OCI-LY1 (cell line): ENCODE measurements around the gene PSMD3.

ENCODE experiments used
- H2AFZ ChIP-seq: fragments of 200-600 bp; sonication (generic), shearing (Covaris generic); 2 replicates; pipeline ENCODE4 v1.6.0; 2014; ENCODE audit warnings: antibody characterized with exemption, mild to moderate bottlenecking, low read length
- H3F3A ChIP-seq: fragments of 200-600 bp; sonication (generic), shearing (Covaris generic); 2 replicates; pipeline ENCODE4 v1.6.0; 2014; ENCODE audit warnings: mild to moderate bottlenecking, antibody characterized with exemption, low read length, moderate library complexity; ENCODE audit not compliant: insufficient read depth
- H3K27ac ChIP-seq: fragments of 200-600 bp; sonication (generic); 2 replicates; pipeline ENCODE4 v1.5.1; 2014; ENCODE audit warnings: low read length, mixed run types, mild to moderate bottlenecking, low read depth; ENCODE audit not compliant: poor library complexity, severe bottlenecking
- H3K27me3 ChIP-seq: fragments of 200-600 bp; sonication (generic); 2 replicates; pipeline ENCODE4 v1.6.0; 2014; ENCODE audit warnings: antibody characterized with exemption, mild to moderate bottlenecking, low read length, moderate library complexity; ENCODE audit not compliant: insufficient read depth
- H3K36me3 ChIP-seq: fragments of 200-600 bp; sonication (generic); 2 replicates; pipeline ENCODE4 v1.6.1; 2014; ENCODE audit warnings: mild to moderate bottlenecking, antibody characterized with exemption, low read length, moderate library complexity, mixed read lengths; ENCODE audit not compliant: insufficient read depth
- H3K4me1 ChIP-seq: fragments of 200-600 bp; sonication (generic); 2 replicates; pipeline ENCODE4 v1.5.1; 2014; ENCODE audit warnings: mild to moderate bottlenecking, low read length, moderate library complexity; ENCODE audit not compliant: insufficient read depth, severe bottlenecking
- H3K4me2 ChIP-seq: fragments of 200-600 bp; sonication (generic), shearing (Covaris generic); 2 replicates; pipeline ENCODE4 v1.6.1; 2014; ENCODE audit warnings: low read length
- H3K4me3 ChIP-seq: fragments of 200-600 bp; sonication (generic); 2 replicates; pipeline ENCODE4 v1.5.1; 2014; ENCODE audit warnings: low read length, low read depth, mild to moderate bottlenecking, mixed read lengths; ENCODE audit not compliant: poor library complexity, severe bottlenecking
- H3K79me2 ChIP-seq: fragments of 200-600 bp; shearing (Covaris generic); 2 replicates; pipeline ENCODE4 v1.6.1; 2016; ENCODE audit warnings: mixed run types, low read length, mixed read lengths; ENCODE audit not compliant: insufficient read depth
- H3K9ac ChIP-seq: fragments of 200-600 bp; sonication (generic), shearing (Covaris generic); 2 replicates; pipeline ENCODE4 v1.6.1; 2014; ENCODE audit warnings: mild to moderate bottlenecking, low read length, mixed read lengths
- H3K9me2 ChIP-seq: fragments of 200-600 bp; sonication (generic), shearing (Covaris generic); 2 replicates; pipeline ENCODE4 v1.6.1; 2014; ENCODE audit warnings: low read depth, mild to moderate bottlenecking, low read length, mixed read lengths
- H3K9me3 ChIP-seq: fragments of 200-600 bp; shearing (Covaris generic); 2 replicates; pipeline ENCODE4 v1.6.1; 2014; ENCODE audit warnings: low read length, mixed read lengths
- H4K20me1 ChIP-seq: fragments of 200-600 bp; sonication (generic), shearing (Covaris generic); 2 replicates; pipeline ENCODE4 v1.6.0; 2016; ENCODE audit warnings: mild to moderate bottlenecking, low read length; ENCODE audit not compliant: insufficient read depth
- CTCF ChIP-seq: fragments of 200-600 bp; sonication (generic), shearing (Covaris generic); IDR thresholded peaks from 2 replicates; pipeline ENCODE4 v1.5.1; 2017; ENCODE audit warnings: mild to moderate bottlenecking, antibody characterized with exemption, low read length, moderate library complexity, mixed read lengths
- EZH2 ChIP-seq: fragments of 200-600 bp; sonication (generic), shearing (Covaris generic); IDR thresholded peaks from 2 replicates; pipeline ENCODE4 v1.8.0; 2017; ENCODE audit warnings: borderline replicate concordance, mixed run types, mild to moderate bottlenecking, antibody characterized with exemption, low read length, moderate library complexity, mixed read lengths

The PSMD3 gene

GRCh38 chr17:40017422-40018080 is 36.9 kb downstream of the PSMD3 start:
- H3K4me1 ChIP-seq: no peaks in the 10 kb centered on the region
- no peak overlapping the region for H3K4me3 ChIP-seq
- H3K9ac ChIP-seq: no peak overlapping the region
- H3K27ac ChIP-seq: no peak overlapping the region
- no peaks in the 10 kb centered on the region for H3K27me3 ChIP-seq
- H3K79me2 ChIP-seq: no peaks in the 10 kb centered on the region
- TF ChIP-seq EZH2: no peak
- TF ChIP-seq CTCF: no peak
- no peaks in the 10 kb centered on the region for H3K9me3 ChIP-seq
- H2AFZ ChIP-seq: no peak overlapping the region
- H3F3A ChIP-seq: no peaks in the 10 kb centered on the region
- no peaks in the 10 kb centered on the region for H4K20me1 ChIP-seq
- no peaks in the 10 kb centered on the region for H3K9me2 ChIP-seq
- H3K36me3 ChIP-seq: peaks cover 25% of the 10 kb centered on the region
- no peak overlapping the region for H3K4me2 ChIP-seq

- Histone ChIP-seq H3K9ac (no peak overlapping the region), H3F3A (no peaks in the 10 kb centered on the region), H3K36me3 (peaks cover 32% of the 10 kb centered on the region), H3K27ac (no peak overlapping the region), H3K4me2 (no peak overlapping the region), H3K79me2 (no peaks in the 10 kb centered on the region), H3K9me2 (no peaks in the 10 kb centered on the region), H3K4me1 (no peaks in the 10 kb centered on the region), H2AFZ (no peak overlapping the region), H3K4me3 (no peak overlapping the region), H3K9me3 (no peaks in the 10 kb centered on the region), H3K27me3 (no peaks in the 10 kb centered on the region), H4K20me1 (no peaks in the 10 kb centered on the region)
- TF ChIP-seq CTCF (no peak), EZH2 (no peak)
Observed at GRCh38 chr17:40018211-40019121, 37.9 kb downstream of the PSMD3 start.

GRCh38 chr17:40019140-40019991 is 38.8 kb downstream of the PSMD3 start:
- H3K9ac ChIP-seq: no peak overlapping the region
- H3F3A ChIP-seq: no peaks in the 10 kb centered on the region
- H3K9me2 ChIP-seq: no peaks in the 10 kb centered on the region
- H2AFZ ChIP-seq: no peak overlapping the region
- H4K20me1 ChIP-seq: no peaks in the 10 kb centered on the region
- peaks cover 35% of the 10 kb centered on the region for H3K36me3 ChIP-seq
- H3K4me3 ChIP-seq: no peak overlapping the region
- H3K27me3 ChIP-seq: no peaks in the 10 kb centered on the region
- TF ChIP-seq CTCF: no peak
- no peak for TF ChIP-seq EZH2
- no peaks in the 10 kb centered on the region for H3K9me3 ChIP-seq
- H3K79me2 ChIP-seq: no peaks in the 10 kb centered on the region
- H3K4me1 ChIP-seq: no peaks in the 10 kb centered on the region
- H3K4me2 ChIP-seq: no peak overlapping the region
- H3K27ac ChIP-seq: no peak overlapping the region
